ENCODE results near the gene DRC3. TPM values are rescaled to one million over a fixed set of nuclear protein-coding genes. Genes with fewer than 3 reads are reported as not detected.

Gene DRC3
- total and polyA plus RNA-seq, 8 donors = 2.1 to 19.3 (median 2.9) TPM

DNA sequence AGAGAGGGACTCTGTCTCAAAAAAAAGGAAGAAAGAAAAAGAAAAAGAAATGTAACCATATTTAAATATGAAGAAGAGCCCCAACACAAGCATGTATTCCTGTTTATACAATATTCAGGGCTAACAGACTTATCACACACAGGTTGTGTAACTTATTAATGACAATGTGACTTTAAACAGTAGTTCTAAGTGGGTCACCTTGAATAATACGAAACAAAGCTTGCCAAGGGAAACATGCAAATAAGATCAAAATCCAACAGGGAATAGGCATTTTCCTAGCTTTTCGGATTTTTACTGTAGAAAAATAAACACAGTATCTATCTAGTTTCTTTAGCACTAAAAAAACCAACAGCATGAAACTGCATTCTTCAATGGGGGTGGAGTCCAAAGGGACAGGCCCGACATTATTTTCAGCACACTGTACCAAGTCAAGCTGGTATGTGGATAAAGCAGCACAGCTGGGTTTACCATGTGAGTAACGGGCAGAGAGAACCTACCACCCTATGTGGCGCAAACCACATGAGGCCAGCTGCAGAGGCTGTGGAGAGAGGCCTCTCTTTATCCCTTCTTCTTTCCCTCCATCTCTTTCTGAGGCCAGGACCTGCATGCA lies 45.7 kb upstream of the DRC3 start:
- peak overlapping the region; percentile 3 to 43 (median 18) for H3K27ac ChIP-seq
- intact Hi-C loops (cut with DNase I) = no loop called here

DNA sequence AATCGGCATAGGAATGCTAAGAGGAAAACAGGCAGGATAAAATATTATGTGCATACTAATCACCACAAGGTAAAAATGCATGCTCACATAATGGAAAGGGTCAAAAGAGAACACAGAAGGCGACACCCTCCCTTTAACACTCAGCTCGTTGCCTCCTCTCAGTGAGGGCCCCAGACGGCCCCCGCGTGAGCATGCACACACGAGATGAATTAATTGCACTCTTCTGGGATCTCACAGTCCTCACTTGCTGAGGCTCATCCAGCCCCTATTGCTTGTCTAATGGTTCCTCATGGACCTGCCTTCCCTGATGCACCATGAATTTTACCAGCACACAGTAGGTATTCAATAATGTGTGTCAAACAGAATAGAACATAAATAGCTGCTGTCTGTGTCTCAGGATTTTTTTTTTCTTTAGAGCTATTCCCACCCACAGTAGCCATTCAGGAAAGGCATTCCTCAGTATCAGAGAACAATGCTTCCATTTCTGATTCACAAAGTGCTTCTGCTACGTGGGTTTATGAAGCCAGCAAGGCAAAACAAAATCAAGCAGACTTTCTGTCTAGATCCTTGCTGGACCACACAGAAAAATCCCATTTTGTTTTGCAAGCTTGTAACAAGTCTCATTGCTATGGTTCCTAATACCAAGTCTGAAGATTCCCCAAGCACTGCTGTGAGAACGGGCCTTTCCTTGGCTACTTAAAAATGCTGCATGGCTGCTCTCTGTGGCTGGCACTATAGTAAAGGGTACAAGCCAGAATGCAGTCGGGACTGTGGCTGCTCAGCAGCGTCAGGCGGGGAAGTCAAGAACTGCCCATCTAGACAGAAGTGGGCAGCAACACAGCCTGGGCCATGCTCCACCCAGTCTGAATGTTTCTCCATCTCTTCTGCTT lies 44.0 kb upstream of the DRC3 start:
- Histone ChIP-seq H3K36me3 (no peaks in the 10 kb centered on the region), H3K9me3 (no peaks in the 10 kb centered on the region), H3K4me1 (peaks cover 13 to 17% (median 17%) of the 10 kb centered on the region in 3 donors), H3K27me3 (no peaks in the 10 kb centered on the region), H3K4me3 (no peak overlapping the region), H3K27ac (no peak overlapping the region)
- ATAC-seq (no peak), FAIRE-seq (no peak), DNase-seq (no peak)
- intact Hi-C loops (cut with DNase I) = no loop called here
- 75 to 81% methylated on average over 12 of the region's 12 CpGs for WGBS, 2 donors
- TF ChIP-seq, protein P1, sequence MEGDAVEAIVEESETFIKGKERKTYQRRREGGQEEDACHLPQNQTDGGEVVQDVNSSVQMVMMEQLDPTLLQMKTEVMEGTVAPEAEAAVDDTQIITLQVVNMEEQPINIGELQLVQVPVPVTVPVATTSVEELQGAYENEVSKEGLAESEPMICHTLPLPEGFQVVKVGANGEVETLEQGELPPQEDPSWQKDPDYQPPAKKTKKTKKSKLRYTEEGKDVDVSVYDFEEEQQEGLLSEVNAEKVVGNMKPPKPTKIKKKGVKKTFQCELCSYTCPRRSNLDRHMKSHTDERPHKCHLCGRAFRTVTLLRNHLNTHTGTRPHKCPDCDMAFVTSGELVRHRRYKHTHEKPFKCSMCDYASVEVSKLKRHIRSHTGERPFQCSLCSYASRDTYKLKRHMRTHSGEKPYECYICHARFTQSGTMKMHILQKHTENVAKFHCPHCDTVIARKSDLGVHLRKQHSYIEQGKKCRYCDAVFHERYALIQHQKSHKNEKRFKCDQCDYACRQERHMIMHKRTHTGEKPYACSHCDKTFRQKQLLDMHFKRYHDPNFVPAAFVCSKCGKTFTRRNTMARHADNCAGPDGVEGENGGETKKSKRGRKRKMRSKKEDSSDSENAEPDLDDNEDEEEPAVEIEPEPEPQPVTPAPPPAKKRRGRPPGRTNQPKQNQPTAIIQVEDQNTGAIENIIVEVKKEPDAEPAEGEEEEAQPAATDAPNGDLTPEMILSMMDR (IDR thresholded peaks at IDR 0.05) = no peak

More for the DNA sequence above, 45.7 kb upstream of the DRC3 start:
- H3K36me3 ChIP-seq = no peaks in the 10 kb centered on the region
- ATAC-seq (peak; percentile 42 to 70 (median 56)), FAIRE-seq (no peak), DNase-seq (no peak)
- H3K4me3 ChIP-seq = no peak overlapping the region
- peaks cover 17 to 26% (median 26%) of the 10 kb centered on the region in 3 donors for H3K4me1 ChIP-seq
- WGBS, 2 donors = 18 to 23% methylated on average over 5 of the region's 5 CpGs
- no peaks in the 10 kb centered on the region for H3K9me3 ChIP-seq
- no peaks in the 10 kb centered on the region for H3K27me3 ChIP-seq
- TF ChIP-seq, protein P1 (IDR thresholded peaks at IDR 0.05) = no peak

DNA sequence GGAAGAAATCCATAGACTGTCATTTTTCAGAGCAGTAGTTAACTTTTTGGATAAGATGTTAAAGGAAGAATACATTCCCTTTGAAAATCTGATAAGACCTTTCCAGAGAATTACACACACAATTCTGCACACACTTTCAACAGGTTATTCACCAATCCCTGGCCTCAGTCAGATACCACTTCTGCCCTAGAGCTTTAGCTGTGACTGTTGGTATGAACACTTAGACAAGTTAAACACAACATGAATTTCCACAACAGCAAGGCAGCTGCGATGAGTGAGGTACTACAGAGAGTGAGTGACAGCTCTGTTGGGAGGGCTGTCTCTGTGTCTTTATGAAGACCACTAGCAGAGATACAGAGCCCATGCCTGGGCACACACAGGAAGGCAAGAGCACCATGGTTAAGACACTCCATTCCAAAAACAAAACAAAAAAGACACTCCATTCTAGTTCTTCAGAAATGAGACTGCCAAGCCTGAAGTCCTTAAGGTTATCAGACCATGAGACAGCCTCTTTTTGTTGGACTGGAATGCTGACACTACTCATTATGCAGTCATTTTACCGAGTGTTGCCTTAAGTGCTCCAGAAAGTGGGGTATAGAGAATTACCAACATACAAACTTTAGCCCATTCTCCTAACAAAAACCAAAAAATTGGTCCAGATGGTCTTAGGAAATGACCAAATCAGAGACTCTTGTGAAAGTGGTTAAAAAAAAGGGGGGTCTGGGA lies 42.8 kb upstream of the DRC3 start:
- H3K4me3 ChIP-seq = no peak overlapping the region
- H3K4me1 ChIP-seq = peaks cover 13 to 17% (median 17%) of the 10 kb centered on the region in 3 donors
- ATAC-seq = no peak
- no peak for DNase-seq
- 37 to 41% methylated on average over 2 of the region's 2 CpGs for whole genome bisulfite sequencing, 2 donors
- H3K27me3 ChIP-seq = no peaks in the 10 kb centered on the region
- H3K36me3 ChIP-seq = no peaks in the 10 kb centered on the region
- intact Hi-C loops (cut with DNase I) = no loop called here
- no peak for FAIRE-seq
- no peak overlapping the region for H3K27ac ChIP-seq
- no peaks in the 10 kb centered on the region for H3K9me3 ChIP-seq
- TF ChIP-seq, protein P1 (IDR thresholded peaks at IDR 0.05) = no peak

DNA sequence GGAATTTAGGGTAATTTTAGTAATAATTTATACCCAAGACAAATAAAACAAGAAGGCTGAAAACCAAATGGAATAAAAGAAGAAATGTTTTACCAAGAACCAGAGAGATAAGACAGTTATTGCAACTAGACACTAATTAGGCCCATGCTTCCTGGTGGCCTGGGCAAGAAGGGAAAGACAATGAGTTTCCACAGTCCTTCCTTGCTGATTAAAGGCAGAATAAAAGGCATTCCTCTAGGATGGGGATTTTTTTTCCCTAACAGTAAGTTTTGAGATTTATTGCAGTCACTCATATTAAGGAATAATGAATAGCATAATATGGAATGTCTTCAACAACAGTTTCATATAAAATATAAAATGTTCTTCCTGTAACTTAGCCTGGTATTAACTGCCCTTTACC lies 42.0 kb upstream of the DRC3 start:
- H3K36me3 ChIP-seq = no peaks in the 10 kb centered on the region
- TF ChIP-seq, protein P1 (IDR thresholded peaks at IDR 0.05) = no peak
- H3K4me3 ChIP-seq = no peak overlapping the region
- H3K27ac ChIP-seq = no peak overlapping the region
- intact Hi-C loops (cut with DNase I) = no loop called here
- no peaks in the 10 kb centered on the region for H3K9me3 ChIP-seq
- no peaks in the 10 kb centered on the region for H3K27me3 ChIP-seq
- DNase-seq = no peak
- ATAC-seq = no peak
- peaks cover 13 to 17% (median 17%) of the 10 kb centered on the region in 3 donors for H3K4me1 ChIP-seq
- no peak for FAIRE-seq
